Measurements from ENCODE around the gene ELMOD1. TPM values are rescaled to one million over a fixed set of nuclear protein-coding genes. Genes with fewer than 3 reads are reported as not detected.

Gene ELMOD1
- total and polyA plus RNA-seq, 2 donors (not counting 3 experiments of a cell fraction or from before 2014, with no cell fraction given): 1.6 to 2.4 TPM

- Histone ChIP-seq H3K4me3 (replicated peaks in 1 of 3; ENCODE audit: insufficient read depth in 1 of 3, low read depth in 1 of 3, low read length in 3 of 3) (no peak overlapping the region), H2AFZ (ENCODE audit: low read depth, low read length) (no peak overlapping the region), H3K9ac (replicated peaks; ENCODE audit: extremely low read depth, insufficient read depth, low read length) (no peak overlapping the region), H3K27me3 (ENCODE audit: control insufficient read depth in 2 of 2, insufficient read depth in 2 of 2, low read length in 2 of 2) (no peaks in the 10 kb centered on the region), H3K79me2 (ENCODE audit: control insufficient read depth, insufficient read depth, low read length) (no peaks in the 10 kb centered on the region), H3K9me1 (replicated peaks; ENCODE audit: control insufficient read depth, extremely low read depth, insufficient read depth, low read length) (no peaks in the 10 kb centered on the region), H3K27ac (ENCODE audit: insufficient read depth, low read depth, low read length) (no peak overlapping the region), H4K20me1 (replicated peaks; ENCODE audit: control insufficient read depth, extremely low read depth, insufficient read depth, low read length) (no peaks in the 10 kb centered on the region), H3K4me1 (ENCODE audit: control insufficient read depth, extremely low read depth, insufficient read depth, low read length) (peaks cover 22% of the 10 kb centered on the region), H3K4me2 (ENCODE audit: insufficient read depth, low read length) (no peak overlapping the region), H3K9me3 (replicated peaks; ENCODE audit: control insufficient read depth, insufficient read depth, low read length) (no peaks in the 10 kb centered on the region), H3K36me3 (ENCODE audit: control insufficient read depth in 2 of 2, extremely low read depth in 1 of 2, insufficient read depth in 2 of 2, low read length in 2 of 2) (no peaks in the 10 kb centered on the region)
- dilution Hi-C loops (cut with MboI; ENCODE audit: extremely low pct_ligation_motif_present, low sequenced_read_pairs) (no loop called here), intact Hi-C loops (cut with micrococcal nuclease) (no loop called here)
- DNase-seq (ENCODE audit: low read depth, low spot score): no peak
- ChIA-PET CTCF (interaction anchor here (1.0 to 3.2 kb wide), 3 partner anchors 38 to 83 kb away, joined by 3 to 14 read pairs (median 4); no protein-coding TSS in a partner anchor), POLR2A (no interaction called here)
- no peak for FAIRE-seq
- no TSS peak for BruUV-seq (replicated peaks)
- TF ChIP-seq POLR2A (IDR thresholded peaks at IDR 0.05; ENCODE audit: low read depth, low read length) (no peak), CTCF (IDR thresholded peaks at IDR 0.05; ENCODE audit: extremely low read depth in 1 of 2, insufficient read depth in 1 of 2, low read depth in 1 of 2, low read length in 2 of 2) (no peak), JUN (IDR thresholded peaks at IDR 0.05; ENCODE audit: borderline replicate concordance, insufficient read depth, insufficient read length, low read depth) (no peak), MYC (IDR thresholded peaks at IDR 0.05; ENCODE audit: low read depth, low read length) (no peak), POLR2AphosphoS5 (IDR thresholded peaks at IDR 0.05; ENCODE audit: insufficient read depth, low read depth, low read length) (no peak), MAX (IDR thresholded peaks at IDR 0.05; ENCODE audit: insufficient read depth, insufficient read length) (no peak), FOS (IDR thresholded peaks at IDR 0.05; ENCODE audit: borderline replicate concordance, insufficient read depth, low read length) (no peak), GATA2 (IDR thresholded peaks at IDR 0.05; ENCODE audit: insufficient read depth, insufficient read length, low read depth, low read length) (no peak), EZH2 (IDR thresholded peaks at IDR 0.05; ENCODE audit: borderline replicate concordance, low read depth, low read length, severe bottlenecking) (no peak)
Observed at GRCh38 chr11:107606141-107606540, 15.2 kb downstream of the ELMOD1 start.

Measured in endothelial cell of umbilical vein (primary cell).